Skeletal muscle tissue (tissue), 4 donors: ENCODE measurements around the gene ATP8B4. TPM values are rescaled to one million over a fixed set of nuclear protein-coding genes. Genes with fewer than 3 reads are reported as not detected.

Experiments
- H3K27ac ChIP-seq: one replicate; pipeline ENCODE4 v1.7.0; 2013; ENCODE audit warnings: mild to moderate bottlenecking, low read depth, low read length, inconsistent platforms
- H3K27me3 ChIP-seq, 3 donors: one replicate each; pipeline ENCODE4 v1.7.0; 2013; ENCODE audit warnings: low read length in 3 of 3; ENCODE audit not compliant: control insufficient read depth in 3 of 3, insufficient read depth in 3 of 3
- H3K36me3 ChIP-seq, 3 donors: one replicate each; pipeline ENCODE4 v1.7.0; 2013; ENCODE audit warnings: low read length in 3 of 3; ENCODE audit not compliant: control insufficient read depth in 3 of 3, insufficient read depth in 3 of 3
- H3K4me1 ChIP-seq, 3 donors: one replicate each; pipeline ENCODE4 v1.7.0; 2013; ENCODE audit warnings: low read length in 3 of 3, mild to moderate bottlenecking in 3 of 3; ENCODE audit not compliant: control insufficient read depth in 3 of 3, insufficient read depth in 3 of 3
- H3K4me3 ChIP-seq, 3 donors: one replicate each; pipeline ENCODE4 v1.7.0; 2013; ENCODE audit warnings: low read length in 3 of 3
- H3K9ac ChIP-seq, 3 donors: one replicate each; pipeline ENCODE4 v1.7.0; 2013; ENCODE audit warnings: low read length in 3 of 3, mild to moderate bottlenecking in 3 of 3, moderate library complexity in 2 of 3, low read depth in 1 of 3
- H3K9me3 ChIP-seq, 3 donors: one replicate each; pipeline ENCODE4 v1.7.0; 2013; ENCODE audit warnings: low read length in 3 of 3; ENCODE audit not compliant: control insufficient read depth in 3 of 3
- total RNA-seq: library from RNA; depleted of rRNA; stranded (reverse); fragments of >200 nt; gene quantifications from one replicate; pipeline ENCODE4 v1.2.3, GENCODE V29; 2014
- donor health status: Osteomylitis.

ATP8B4 gene
- total RNA-seq, 1 donor from 2014 or later = 15.1 TPM

GRCh38 chr15:50127255-50127777, 8.3 kb upstream of the ATP8B4 start:
- no peaks in the 10 kb centered on the region for H3K27me3 ChIP-seq
- no peaks in the 10 kb centered on the region for H3K4me1 ChIP-seq
- no peaks in the 10 kb centered on the region for H3K9me3 ChIP-seq
- H3K4me3 ChIP-seq = no peak overlapping the region
- H3K36me3 ChIP-seq = no peaks in the 10 kb centered on the region
- no peak overlapping the region for H3K9ac ChIP-seq
- no peak overlapping the region for H3K27ac ChIP-seq

- no peaks in the 10 kb centered on the region for H3K36me3 ChIP-seq
- no peaks in the 10 kb centered on the region for H3K27me3 ChIP-seq
- H3K4me3 ChIP-seq = no peak overlapping the region
- H3K9ac ChIP-seq = no peak overlapping the region
- H3K4me1 ChIP-seq = no peaks in the 10 kb centered on the region
- no peak overlapping the region for H3K27ac ChIP-seq
- no peaks in the 10 kb centered on the region for H3K9me3 ChIP-seq
These were observed 7.0 kb upstream of the ATP8B4 start for GRCh38 chr15:50126072-50126471.

GRCh38 chr15:50124631-50125030, 5.6 kb upstream of the ATP8B4 start:
- Histone ChIP-seq H3K4me1 (no peaks in the 10 kb centered on the region), H3K27me3 (no peaks in the 10 kb centered on the region), H3K4me3 (no peak overlapping the region), H3K36me3 (no peaks in the 10 kb centered on the region), H3K9ac (no peak overlapping the region), H3K27ac (no peak overlapping the region), H3K9me3 (no peaks in the 10 kb centered on the region)

GRCh38 chr15:50123861-50124557, 5.0 kb upstream of the ATP8B4 start:
- Histone ChIP-seq H3K27me3 (no peaks in the 10 kb centered on the region), H3K27ac (no peak overlapping the region), H3K9ac (no peak overlapping the region), H3K36me3 (no peaks in the 10 kb centered on the region), H3K4me3 (no peak overlapping the region), H3K4me1 (no peaks in the 10 kb centered on the region), H3K9me3 (no peaks in the 10 kb centered on the region)

GRCh38 chr15:50120729-50121128, 1.7 kb upstream of the ATP8B4 start:
- Histone ChIP-seq H3K9me3 (no peaks in the 10 kb centered on the region), H3K27me3 (no peaks in the 10 kb centered on the region), H3K4me3 (no peak overlapping the region), H3K36me3 (no peaks in the 10 kb centered on the region), H3K27ac (no peak overlapping the region), H3K4me1 (no peaks in the 10 kb centered on the region), H3K9ac (no peak overlapping the region)

- no peaks in the 10 kb centered on the region for H3K27me3 ChIP-seq
- H3K27ac ChIP-seq = no peak overlapping the region
- H3K9ac ChIP-seq = no peak overlapping the region
- no peaks in the 10 kb centered on the region for H3K9me3 ChIP-seq
- no peak overlapping the region for H3K4me3 ChIP-seq
- no peaks in the 10 kb centered on the region for H3K4me1 ChIP-seq
- H3K36me3 ChIP-seq = no peaks in the 10 kb centered on the region
These were observed 1.5 kb downstream of the ATP8B4 start for GRCh38 chr15:50117431-50118027.

GRCh38 chr15:50116477-50116876, 2.6 kb downstream of the ATP8B4 start:
- Histone ChIP-seq H3K36me3 (no peaks in the 10 kb centered on the region), H3K27ac (no peak overlapping the region), H3K9ac (no peak overlapping the region), H3K9me3 (no peaks in the 10 kb centered on the region), H3K4me3 (no peak overlapping the region), H3K4me1 (no peaks in the 10 kb centered on the region), H3K27me3 (no peaks in the 10 kb centered on the region)

GRCh38 chr15:50113992-50114780, 4.8 kb downstream of the ATP8B4 start:
- H3K27ac ChIP-seq = no peak overlapping the region
- H3K9ac ChIP-seq = no peak overlapping the region
- no peaks in the 10 kb centered on the region for H3K36me3 ChIP-seq
- no peaks in the 10 kb centered on the region for H3K4me1 ChIP-seq
- peak overlapping the region in 1 of 3 donors; percentile 9 for H3K4me3 ChIP-seq
- H3K9me3 ChIP-seq = no peaks in the 10 kb centered on the region
- H3K27me3 ChIP-seq = no peaks in the 10 kb centered on the region

- no peaks in the 10 kb centered on the region for H3K36me3 ChIP-seq
- no peaks in the 10 kb centered on the region for H3K27me3 ChIP-seq
- no peak overlapping the region for H3K9ac ChIP-seq
- H3K4me1 ChIP-seq = no peaks in the 10 kb centered on the region
- H3K9me3 ChIP-seq = no peaks in the 10 kb centered on the region
- H3K27ac ChIP-seq = no peak overlapping the region
- no peak overlapping the region for H3K4me3 ChIP-seq
These were observed 5.9 kb downstream of the ATP8B4 start for GRCh38 chr15:50113187-50113505.
